Activated CD4-positive, CD25-positive, alpha-beta regulatory T cell treated with anti-CD3 and anti-CD28 coated beads, Interleukin-2, amount 50 U/mL, for 72 hours (primary cell): ENCODE measurements around the gene TRMT2A.

ENCODE experiments used
- DNase-seq: peaks from one replicate; pipeline ENCODE4 v3.0.0; 2021

Gene TRMT2A

DNA sequence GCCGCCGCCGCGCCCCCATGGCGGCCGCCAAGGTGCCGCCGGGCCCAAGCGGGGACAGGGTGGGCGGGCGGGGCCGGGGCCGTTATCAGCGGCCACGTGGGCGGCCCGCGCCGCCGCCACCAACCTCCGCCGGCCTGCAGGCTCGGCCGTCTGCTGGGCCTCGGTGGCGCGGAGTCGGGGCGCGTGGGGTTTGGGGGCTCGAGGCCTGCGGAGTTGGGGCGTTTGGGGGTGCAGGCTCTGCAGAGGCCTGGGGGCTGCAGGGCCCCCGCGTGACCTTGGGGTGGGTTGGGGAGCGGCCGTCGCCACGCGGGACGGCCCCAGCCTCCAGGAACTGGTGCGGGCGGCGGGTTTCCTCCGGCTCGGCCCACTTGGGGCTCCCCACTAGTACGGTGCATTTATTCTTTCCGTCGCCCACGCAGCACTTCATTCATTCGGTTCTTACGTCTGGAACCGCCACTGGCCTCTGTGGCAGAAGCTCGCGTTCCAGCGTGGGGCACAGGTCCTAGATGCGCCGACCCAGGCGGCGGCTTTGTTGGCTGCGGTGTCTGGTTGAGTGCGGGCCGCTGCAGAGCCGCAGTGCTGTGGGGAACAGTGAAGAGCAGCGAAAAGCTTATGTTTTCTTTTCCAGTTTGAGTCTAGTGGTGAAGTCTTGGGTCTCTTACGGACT is 740 bp upstream of the TRMT2A start:
- peak; percentile 74 for DNase-seq

DNA sequence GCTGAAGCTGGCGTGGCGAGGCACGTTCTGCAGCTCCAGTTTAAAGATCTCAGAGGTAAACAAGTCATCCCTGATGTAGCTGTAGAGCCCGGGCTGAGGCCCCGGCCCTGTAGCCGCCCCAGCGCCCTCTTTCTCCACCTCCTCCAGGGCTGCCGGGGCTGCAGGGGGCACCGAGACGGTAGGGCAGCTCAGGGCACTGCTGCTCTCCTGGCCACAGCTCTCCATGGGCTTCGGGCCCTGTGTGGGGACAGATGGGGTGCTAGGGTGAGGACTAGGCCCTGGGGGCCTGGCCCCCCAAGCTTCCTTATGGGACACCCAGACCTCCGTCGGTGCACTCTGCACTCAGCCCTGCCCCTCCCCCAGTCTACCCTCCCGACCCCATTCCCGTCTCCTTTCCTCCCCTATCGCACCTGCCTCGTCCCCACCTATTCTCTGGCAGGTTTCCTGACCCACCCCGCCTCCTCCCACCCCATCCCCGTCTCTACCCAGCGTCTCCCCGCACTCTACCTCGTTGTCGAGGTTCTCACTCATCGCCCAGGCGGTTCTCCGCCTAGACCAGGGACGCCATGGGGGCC is 563 bp downstream of the TRMT2A start:
- DNase-seq = no peak

DNA sequence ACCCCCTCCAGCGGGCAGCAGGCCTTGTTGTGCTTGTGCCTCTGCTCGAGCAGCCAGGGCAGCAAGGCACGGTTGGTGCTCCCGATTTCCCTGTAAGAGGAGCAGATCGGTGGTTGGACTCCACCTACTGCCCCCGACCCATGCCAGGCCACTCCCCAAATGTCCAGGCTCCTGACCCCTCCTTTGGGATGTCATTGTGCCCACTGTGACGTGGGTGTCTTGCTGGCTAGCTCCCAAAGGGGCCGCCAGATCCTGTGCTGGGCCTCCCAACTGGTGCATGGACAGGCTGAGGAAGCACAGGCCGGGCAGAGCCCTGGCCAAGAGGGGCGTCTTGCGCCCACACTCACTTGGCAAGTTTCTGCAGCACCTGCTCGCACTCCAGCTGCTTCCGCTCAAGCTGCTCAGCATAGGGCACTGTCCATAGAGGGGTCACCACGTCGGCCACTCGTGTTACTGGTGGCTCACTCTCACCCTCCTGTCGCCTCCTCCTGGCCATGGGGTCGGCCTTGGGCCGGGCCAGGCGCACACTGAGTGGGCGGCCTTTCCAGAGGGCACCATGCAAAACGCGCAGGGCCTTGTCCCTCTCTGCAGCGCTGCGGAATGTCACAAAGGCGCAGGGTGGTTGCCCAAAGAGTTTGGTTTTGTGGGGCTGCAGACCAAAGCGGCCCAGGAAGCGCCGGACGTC is 1.2 kb downstream of the TRMT2A start, which contains the start of gene RANBP1:
Gene RANBP1 (plus strand): TSS at position 414 of the 685 bp plus-strand sequence. CDS start 81 bp downstream, at position 495.
- DNase-seq = no peak

DNA sequence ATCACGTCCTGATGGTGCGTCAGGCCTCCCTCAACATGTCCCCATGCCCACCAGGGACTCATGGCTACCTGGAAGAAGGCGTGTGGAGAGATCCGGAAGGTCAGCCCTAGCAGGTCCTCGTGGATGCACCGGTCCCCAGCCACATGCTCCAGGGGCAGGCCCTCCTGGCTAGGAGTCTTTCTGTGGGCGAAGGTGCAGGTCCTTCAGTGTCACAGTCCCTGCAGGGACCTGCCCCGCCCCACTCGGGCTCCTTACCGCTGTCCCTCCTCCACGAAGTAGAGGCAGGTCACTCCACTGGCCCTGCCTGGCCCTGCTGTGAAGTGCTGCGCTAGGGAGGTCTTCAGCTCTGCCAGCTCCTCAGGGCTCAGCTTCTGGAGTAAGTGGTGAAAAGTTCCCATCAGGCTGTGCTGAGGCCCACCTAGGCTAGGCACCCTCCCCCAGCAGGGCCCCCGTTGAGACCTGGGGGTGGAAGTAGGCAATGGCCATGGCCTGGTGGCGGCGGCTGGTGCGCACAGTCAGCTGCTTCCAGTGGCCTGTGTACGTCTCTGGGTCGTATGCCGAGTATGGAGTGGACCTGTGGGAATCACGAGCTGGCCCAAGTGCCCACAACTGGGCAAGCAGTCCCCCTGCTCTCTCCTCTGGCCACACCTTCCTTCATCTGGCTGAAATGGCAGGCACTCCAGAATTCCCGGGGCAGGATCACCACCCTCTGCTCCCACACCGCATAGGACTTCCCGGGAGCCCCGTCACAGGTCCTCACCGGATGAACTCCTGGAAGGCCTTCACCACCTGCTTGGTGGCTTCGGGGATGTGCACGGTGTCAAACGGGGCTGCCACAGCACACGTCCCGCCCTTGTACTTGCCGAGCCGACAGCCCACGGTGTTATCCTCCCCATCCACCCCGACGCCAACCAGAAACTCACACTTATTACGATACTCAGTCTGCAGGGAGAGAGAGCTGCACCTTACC is 2.2 kb downstream of the TRMT2A start:
- DNase-seq = no peak

DNA sequence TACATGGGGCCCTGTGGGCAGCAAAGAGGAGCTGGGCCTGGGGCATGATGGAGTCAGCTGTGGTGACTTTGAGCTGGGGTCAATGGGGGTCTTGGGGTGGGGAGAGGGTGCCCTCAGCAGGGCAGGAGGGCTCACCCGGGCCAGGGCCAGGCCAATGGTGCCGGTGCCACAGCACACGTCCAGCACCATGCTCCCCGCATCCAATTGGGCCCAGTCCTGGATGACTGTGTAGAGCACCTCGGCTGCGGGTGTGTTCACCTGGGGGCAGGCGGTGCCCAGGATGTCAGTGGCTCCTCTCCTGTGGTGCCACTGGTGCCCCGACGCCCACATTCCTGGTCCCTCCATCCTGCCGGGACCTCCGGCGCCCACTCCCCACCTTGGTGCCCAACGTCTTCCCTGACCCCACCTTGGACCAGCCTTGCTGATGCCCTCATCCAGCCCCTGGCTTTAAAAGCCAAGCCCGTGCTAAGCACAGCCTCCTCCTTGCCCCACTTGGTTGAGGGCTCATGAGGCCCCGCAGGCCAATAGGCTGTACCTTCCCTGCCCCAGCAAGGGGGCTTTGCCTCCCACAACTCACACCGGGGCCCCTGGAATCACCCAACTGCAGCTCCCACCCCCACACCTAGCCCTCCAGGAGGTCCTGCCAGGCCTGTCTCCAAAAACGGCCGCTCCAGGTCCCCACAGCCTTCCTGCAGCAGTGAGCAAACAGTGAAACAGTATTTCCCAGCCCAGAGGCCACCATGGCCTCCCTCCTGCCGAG is 3.3 kb downstream of the TRMT2A start:
- no peak for DNase-seq

DNA sequence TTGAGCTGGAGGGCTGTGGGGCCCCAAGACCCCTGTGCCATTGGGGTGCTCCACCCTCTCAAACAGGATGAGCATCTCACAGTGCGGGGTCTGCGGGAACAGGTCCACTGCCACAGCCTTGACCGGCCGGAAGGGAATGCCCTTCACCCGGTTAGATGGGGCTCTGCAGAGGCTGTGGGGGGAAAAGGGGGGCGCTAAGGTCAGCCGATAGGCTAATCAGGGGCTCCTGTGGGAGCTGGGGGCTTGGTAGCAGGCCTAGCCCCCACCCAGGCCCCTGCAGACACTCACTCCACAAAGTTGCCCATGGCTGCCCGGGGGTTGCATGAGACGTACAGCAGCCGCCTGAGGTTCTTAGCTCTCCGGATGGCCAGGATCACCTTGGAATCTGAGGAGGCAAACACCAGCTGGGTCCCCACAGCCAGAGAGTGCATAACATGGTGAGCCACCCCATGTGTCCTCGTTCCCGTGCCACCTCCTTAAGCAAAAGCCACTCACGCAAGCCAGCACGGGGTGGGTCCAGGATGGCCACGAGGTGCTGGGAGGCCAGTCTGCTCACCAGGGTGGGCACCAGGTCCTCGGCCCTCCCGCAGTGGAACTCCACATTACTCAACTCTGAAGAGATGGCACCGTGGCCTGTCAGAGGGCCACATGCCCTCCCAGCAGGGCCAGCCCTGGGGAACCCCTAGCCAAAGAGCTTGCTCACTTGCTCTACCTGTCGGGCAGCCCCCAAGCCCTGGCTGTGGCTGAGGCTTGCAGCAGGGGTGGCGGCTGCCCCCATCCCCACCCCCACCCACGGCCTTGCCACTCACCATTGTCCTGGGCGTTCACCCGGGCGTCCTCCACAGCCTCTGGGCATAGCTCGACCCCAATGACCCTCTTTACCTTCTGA is 4.2 kb downstream of the TRMT2A start:
- DNase-seq = no peak

DNA sequence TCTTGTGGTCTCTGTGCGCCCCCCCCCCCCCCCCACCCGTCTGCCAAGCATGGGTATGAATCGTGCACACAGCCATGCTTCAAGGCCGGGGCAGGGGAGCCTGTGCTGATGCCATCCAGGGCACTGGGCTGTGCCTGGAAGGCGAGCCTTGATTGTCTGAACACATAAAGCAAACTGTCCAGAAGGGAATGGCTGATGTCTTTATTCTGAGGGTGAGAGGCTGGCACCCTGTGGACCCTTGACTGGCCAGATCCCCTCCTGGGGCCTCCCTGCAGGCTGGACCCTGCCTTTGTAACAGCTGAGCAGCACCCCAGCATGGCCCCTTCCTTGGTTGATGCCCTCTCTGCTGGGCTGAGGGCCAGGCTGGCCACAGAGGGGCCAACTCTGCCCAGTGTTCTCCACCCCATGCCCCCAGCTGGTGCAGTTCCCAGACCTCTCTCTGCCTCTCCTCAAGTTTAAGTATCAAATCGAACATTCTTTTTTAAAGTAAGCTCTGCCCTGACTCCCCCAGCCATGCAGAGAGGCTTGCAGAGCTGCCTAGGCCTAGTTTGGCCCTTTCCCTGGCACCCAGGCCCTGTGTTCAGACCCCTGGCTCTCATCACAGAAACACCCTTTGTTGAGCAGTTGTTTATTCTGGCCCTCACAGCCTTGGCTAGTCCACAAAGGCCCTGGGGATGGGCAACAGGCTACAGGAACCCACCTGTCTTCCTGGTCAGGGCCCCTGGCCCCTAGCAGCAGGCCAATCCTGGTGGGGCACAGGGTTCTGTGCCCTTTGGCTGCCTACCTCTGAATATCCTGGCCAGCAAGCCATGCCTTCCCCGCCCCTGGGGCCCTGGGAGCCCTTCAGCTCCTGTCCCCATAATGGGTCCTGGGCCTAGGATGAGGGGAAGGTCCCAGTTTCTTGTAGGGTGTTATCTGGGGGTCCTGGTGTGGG is 5.1 kb downstream of the TRMT2A start:
- DNase-seq = no peak

DNA sequence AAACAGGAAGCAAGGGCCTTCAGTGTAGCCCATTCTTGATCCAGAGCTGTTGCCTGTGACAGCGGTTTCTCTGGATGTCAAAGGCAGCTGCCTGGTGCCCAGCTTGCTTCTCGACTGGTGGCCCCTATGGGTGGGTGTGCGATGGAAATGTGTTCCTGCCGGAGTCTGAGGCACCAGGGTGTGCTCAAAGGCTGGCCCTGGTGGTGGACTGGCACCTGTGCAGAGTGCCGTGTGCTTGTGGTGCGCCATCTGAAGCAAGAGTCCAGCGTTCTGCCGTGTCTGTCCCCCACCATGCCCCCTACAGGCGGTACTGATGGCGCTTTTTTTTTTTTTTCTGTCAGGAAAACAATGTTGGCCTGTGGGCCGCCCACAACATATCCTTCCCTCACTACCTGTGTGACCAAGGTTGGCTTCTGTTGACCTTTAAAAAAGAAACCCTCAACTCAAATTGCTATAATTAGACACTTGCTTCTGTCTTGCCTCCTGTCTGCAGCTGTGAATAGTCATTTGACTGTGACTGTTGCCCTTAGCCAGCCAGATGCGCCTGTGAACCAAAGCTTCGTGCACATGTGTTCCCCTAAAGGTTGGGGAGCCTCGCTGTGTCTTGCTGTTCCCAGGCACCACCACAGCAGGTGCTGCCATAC is 5.9 kb downstream of the TRMT2A start:
- no peak for DNase-seq

DNA sequence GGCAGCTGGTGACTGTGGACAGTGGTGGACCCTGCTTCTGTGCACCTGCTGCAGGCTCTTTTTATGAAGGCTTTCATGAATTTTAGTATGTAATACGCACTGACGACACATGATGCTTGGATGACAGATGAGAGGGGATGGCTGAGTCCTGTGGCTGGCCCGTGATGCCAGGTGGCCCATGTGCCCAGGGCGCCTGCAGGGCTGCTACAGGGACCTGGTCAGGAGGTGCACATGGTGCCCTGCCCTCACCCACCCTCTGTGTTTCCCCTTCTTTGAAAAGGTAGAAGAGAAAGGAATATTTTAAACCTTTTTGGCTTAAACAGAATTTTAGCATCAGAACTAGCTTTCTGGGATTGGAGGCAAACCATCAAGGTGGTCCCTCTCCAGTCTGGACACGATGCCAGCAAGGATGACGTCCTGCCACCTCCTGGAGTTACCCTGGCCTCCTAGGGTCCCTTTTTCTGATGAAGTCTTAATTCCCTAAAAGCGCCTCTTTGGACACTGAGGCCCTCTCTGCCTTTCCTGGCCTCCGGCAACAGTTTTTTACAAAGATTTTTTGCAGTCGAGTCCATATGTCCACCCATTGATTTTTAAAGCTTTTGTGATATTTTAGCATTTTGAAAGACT is 6.6 kb downstream of the TRMT2A start:
- no peak for DNase-seq

DNA sequence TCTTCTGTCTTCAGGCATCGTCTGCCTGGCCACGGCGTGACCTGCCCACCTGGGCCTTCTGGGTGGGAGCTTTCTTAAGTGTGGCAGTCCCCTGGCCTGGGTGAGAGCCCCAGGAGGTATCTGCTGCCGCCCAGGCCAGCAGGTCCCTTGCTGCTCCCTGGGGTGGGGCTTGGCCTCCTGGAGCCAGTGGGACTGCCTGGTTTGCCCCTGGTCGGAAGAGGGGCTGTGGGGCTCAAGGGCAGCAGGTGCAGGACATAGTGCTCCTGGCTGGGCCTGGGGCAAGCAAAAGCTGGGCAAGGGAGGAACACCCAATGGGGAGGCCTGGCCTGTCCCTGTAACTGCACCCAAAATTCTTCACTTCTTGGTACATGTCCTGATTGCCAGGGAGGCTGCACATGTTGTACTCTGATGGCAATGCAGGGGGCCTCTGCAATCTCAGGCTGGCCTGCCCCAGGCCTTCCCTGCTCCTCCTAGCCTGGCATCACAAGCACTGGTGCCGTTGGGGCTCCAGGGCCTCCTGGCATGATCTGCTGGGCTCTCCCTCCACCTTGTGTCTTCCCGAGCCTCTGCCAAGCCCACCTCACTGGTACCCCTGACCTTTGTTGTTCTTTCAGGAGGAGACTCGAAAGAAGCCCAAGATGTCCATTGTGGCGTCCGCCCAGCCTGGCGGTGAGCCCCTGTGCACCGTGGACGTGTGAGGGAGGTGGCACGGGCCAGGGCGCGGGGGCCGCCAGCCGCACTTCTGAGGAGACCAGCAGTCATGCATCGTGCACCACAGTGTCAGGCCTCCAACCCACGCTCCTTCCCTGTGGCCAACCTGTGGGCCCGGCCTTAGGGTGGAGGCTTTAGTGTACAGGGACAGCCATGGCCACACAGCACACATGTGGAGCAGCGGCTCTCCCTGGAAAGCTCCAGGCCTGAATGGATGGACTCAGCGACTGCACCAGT is 7.3 kb downstream of the TRMT2A start:
- DNase-seq = no peak

DNA sequence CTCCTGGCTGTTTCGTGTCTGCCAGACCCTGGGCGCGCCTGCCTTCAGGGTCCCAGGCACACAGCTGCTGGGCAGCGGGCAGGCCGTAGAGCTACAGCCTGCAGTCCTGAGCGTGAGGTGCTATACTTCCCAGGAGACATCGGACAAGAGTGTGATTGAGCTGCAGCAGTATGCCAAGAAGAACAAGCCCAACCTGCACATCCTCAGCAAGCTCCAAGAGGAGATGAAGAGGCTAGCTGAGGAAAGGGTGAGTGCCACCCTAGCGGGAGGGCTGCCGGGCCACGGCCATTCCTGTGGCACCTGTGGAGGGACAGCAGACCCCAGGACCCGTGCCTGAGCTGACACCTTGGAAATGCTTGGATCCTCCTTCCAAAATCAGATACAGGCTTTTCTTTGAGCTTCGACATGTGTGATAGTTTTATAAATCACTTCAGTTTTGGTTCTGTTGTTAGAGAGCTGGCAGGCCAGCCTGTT is 8.2 kb downstream of the TRMT2A start:
- DNase-seq = no peak

DNA sequence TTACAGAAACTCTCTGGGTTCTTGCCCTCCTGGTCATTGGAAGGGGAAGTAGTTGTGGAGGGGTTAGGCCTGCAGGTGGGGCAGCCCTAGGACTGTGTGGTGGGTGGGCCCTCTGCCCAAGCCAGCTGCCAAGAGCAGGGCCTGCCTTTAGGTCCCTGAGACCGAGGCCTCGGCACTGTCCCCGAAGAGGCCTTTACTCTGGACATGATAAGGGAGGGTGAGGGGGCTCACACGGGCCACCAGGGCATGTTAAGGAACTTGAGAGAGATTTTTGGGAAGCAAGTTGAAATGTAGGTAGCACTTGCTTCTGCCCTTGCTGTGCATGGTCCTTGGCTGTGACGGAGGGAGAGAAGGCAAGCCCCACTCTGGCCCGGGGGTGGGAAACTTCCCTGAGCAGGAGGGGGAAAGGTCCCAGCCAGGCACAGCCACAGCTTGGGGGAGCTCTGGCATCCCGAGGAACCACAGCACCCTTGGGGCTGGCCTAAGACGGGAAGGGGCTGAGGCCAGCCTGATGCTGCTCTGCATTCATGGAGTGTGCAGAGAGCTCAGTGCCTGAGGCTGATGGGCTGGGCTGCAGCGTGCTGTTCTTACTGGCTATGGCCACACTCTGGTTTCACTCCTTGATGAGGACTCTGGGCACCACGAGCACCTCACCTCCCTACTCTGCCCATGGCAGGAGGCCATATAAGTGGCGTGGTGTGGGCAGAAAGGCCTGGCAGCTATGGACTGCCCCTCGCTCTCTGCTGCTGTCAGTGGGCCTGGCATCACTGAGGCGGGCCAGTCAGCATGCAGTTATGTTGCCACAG is 8.9 kb downstream of the TRMT2A start:
- DNase-seq = no peak

DNA sequence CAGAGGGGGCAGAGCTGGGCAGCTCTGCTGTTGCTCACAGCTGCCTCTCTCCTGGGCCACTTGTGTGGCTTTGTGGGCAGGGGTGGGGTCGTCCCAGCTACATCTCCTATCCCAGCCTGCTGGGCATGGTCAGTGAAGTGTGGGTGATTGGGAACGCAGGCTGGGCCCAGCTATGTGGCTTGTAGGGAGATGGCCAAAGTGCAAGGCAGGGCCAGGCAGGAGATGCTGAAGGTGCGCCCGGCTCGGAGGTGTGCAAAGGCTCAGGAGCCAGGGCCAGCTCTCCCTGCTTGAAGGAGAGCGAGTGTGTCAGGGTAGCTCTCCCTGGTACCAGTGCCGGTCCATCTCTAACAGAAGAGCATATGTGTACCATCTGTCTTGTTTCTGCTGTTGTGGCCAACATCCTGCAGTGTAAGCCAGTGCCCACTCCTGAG is 9.5 kb downstream of the TRMT2A start:
- DNase-seq = no peak

DNA sequence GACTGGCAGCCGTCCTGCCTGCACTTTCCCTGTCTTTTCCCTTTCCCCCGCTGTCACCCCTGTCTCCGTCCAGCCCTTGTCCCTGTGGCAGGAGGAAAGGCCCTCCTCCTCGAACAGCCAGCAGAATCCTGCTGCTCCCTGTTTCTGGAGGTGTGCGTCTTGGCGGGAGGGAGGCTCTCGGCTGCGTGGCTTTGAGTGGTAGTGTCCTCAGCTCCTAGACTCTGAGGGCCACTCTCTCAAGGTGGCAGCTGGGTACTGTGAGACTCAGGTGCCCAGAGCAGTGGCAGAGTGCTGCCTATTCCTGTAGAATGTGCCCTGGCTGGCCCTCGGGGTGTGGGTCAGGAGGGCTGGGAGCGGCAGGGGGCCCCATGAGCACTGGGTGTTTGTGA is 10.2 kb downstream of the TRMT2A start:
- DNase-seq = no peak

DNA sequence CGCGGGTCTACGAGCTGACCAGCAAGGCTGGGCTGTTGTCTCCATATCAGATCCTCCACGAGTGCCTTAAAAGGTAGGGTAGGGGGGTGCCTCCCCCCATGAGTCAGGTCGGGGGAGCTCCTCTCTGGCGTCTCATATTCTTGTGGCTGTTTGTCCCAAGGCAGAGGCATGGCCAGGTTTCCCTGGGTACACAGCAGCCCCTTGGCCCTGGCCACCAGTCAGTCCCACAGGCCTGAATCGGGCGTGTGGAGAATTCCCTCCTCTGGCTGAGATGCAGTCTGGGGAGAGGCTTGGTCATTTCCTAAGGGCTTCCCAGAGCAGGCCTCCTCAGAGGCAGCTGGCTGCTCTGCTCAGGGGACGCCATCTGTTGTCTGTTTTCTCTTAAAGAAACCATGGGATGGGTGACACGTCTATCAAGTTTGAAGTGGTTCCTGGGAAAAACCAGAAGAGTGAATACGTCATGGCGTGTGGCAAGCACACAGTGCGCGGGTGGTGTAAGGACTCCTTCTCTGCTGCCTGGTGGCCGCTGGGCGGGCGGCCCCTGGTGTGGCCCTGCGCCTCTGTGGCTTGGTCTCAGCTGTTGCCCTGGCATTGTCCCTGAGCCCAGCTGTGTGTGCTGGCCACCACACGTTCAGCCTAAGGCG is 10.7 kb downstream of the TRMT2A start:
- no peak for DNase-seq
